Trophoblast cell (in vitro differentiated cells and primary cell): ENCODE results near the gene NXPH2.

Experiments used
- DNase-seq, 2 donors: peaks; one replicate each; pipeline ENCODE4 v3.0.0-alpha.2; 2016
- H2AFZ ChIP-seq: 2 replicates; pipeline ENCODE4 v1.6.1; 2013; ENCODE audit warnings: low read length, moderate library complexity, mild to moderate bottlenecking; ENCODE audit not compliant: insufficient read depth, poor library complexity
- H2AK5ac ChIP-seq: 2 replicates; pipeline ENCODE4 v1.6.1; 2013; ENCODE audit warnings: mild to moderate bottlenecking, low read length
- H2BK120ac ChIP-seq: 2 replicates; pipeline ENCODE4 v1.6.1; 2013; ENCODE audit warnings: low read length, mild to moderate bottlenecking, moderate library complexity; ENCODE audit not compliant: insufficient read depth, poor library complexity
- H2BK12ac ChIP-seq: 2 replicates; pipeline ENCODE4 v1.6.1; 2013; ENCODE audit warnings: mild to moderate bottlenecking, low read length, moderate library complexity
- H2BK5ac ChIP-seq: 2 replicates; pipeline ENCODE4 v1.6.1; 2013; ENCODE audit warnings: low read length, low read depth, moderate library complexity, mild to moderate bottlenecking; ENCODE audit not compliant: poor library complexity
- H3K14ac ChIP-seq: 2 replicates; pipeline ENCODE4 v1.6.1; 2013; ENCODE audit warnings: mild to moderate bottlenecking, low read length
- H3K18ac ChIP-seq: 2 replicates; pipeline ENCODE4 v1.6.1; 2013; ENCODE audit warnings: mild to moderate bottlenecking, low read length
- H3K23ac ChIP-seq: 2 replicates; pipeline ENCODE4 v1.6.1; 2013; ENCODE audit warnings: low read length
- H3K27ac ChIP-seq: 2 replicates; pipeline ENCODE4 v1.5.1; 2013; ENCODE audit warnings: low read depth, mild to moderate bottlenecking, inconsistent platforms, low read length, moderate library complexity
- H3K27me3 ChIP-seq: 2 replicates; pipeline ENCODE4 v1.6.1; 2013; ENCODE audit warnings: inconsistent platforms, mild to moderate bottlenecking, low read length, moderate library complexity; ENCODE audit not compliant: insufficient read depth
- H3K36me3 ChIP-seq, 2 experiments: 1 replicate in 1 of 2; 2 replicates in 1 of 2; pipeline ENCODE4 v1.6.1; 2013; ENCODE audit warnings: low read length in 2 of 2, mild to moderate bottlenecking in 2 of 2, moderate library complexity in 1 of 2; ENCODE audit not compliant: insufficient read depth in 2 of 2, control insufficient read depth in 1 of 2
- H3K4ac ChIP-seq: 2 replicates; pipeline ENCODE4 v1.6.1; 2013; ENCODE audit warnings: low read depth, mild to moderate bottlenecking, low read length, moderate library complexity
- H3K4me1 ChIP-seq, 2 experiments: 1 replicate in 1 of 2; 2 replicates in 1 of 2; pipeline ENCODE4 v1.6.1; 2013; ENCODE audit warnings: low read length in 2 of 2, mild to moderate bottlenecking in 2 of 2, moderate library complexity in 1 of 2; ENCODE audit not compliant: insufficient read depth in 2 of 2, control insufficient read depth in 1 of 2
- H3K4me2 ChIP-seq: 2 replicates; pipeline ENCODE4 v1.6.1; 2013; ENCODE audit warnings: inconsistent platforms, mild to moderate bottlenecking, low read length, moderate library complexity
- H3K4me3 ChIP-seq: 2 replicates; pipeline ENCODE4 v1.5.1; 2013; ENCODE audit warnings: mild to moderate bottlenecking, low read depth, low read length, inconsistent platforms
- H3K79me1 ChIP-seq: one replicate; pipeline ENCODE4 v1.6.1; 2013; ENCODE audit warnings: low read length
- H3K79me2 ChIP-seq: 2 replicates; pipeline ENCODE4 v1.6.1; 2013; ENCODE audit warnings: low read length, mild to moderate bottlenecking; ENCODE audit not compliant: control insufficient read depth, insufficient read depth, poor library complexity
- H3K9ac ChIP-seq: 2 replicates; pipeline ENCODE4 v1.6.1; 2013; ENCODE audit warnings: mild to moderate bottlenecking, low read length
- H3K9me3 ChIP-seq: 2 replicates; pipeline ENCODE4 v1.6.1; 2013; ENCODE audit warnings: low read depth, mild to moderate bottlenecking, control low read depth, inconsistent platforms, low read length; ENCODE audit not compliant: insufficient read depth
- H4K12ac ChIP-seq: 2 replicates; pipeline ENCODE4 v1.6.1; 2013; ENCODE audit warnings: low read depth, mild to moderate bottlenecking, low read length, moderate library complexity
- H4K8ac ChIP-seq: 2 replicates; pipeline ENCODE4 v1.6.1; 2013; ENCODE audit warnings: low read depth, mild to moderate bottlenecking, low read length, moderate library complexity
- H4K91ac ChIP-seq: one replicate; pipeline ENCODE4 v1.6.1; 2013; ENCODE audit warnings: low read depth, mild to moderate bottlenecking, low read length, moderate library complexity
- WGBS: extraction: QIAGEN DNeasy Blood & Tissue Kit; methylation state at CpG from one replicate; pipeline ENCODE4 v1.1.7; 2013; ENCODE audit warnings: missing lambda C conversion rate; ENCODE audit not compliant: insufficient read length, insufficient coverage; ENCODE audit errors: extremely low coverage; 5-methylcytosine and 5-hydroxymethylcytosine counted together

The NXPH2 gene

DNA sequence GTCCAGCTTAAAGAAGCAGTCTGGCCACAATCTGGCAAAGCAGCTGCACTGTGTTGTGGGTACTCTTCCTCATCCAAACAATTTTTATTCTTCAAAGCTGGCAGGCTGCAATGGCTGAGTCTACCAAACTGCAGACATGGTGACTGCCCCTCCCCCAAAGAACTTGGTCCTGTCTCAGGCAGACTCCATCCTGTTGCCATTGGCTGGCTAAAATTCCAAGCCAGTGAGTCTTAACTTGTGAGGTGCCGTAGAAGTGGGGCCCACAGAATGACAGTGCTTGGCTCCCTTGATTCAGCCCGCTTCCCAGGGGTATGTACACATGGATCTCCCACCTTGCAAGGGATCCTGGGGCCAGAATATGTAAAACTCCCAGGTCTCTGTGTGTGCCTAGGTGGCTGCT lies 14.5 kb upstream of the NXPH2 start:
- H4K91ac ChIP-seq = no peak overlapping the region
- H3K79me1 ChIP-seq = no peaks in the 10 kb centered on the region
- no peak overlapping the region for H3K4me2 ChIP-seq
- H3K27ac ChIP-seq = no peak overlapping the region
- WGBS = no CpG with 5 or more reads among the region's 2 CpGs
- peaks cover 2% of the 10 kb centered on the region for H3K9me3 ChIP-seq
- H3K36me3 ChIP-seq = peaks cover 0 to 2% of the 10 kb centered on the region in 2 experiments
- H3K79me2 ChIP-seq = no peaks in the 10 kb centered on the region
- no peak overlapping the region for H2AK5ac ChIP-seq
- no peak overlapping the region for H3K9ac ChIP-seq
- no peak for DNase-seq
- no peak overlapping the region for H2BK5ac ChIP-seq
- H3K18ac ChIP-seq = no peak overlapping the region
- H4K12ac ChIP-seq = no peak overlapping the region
- H3K4me1 ChIP-seq = peaks cover 0 to 3% of the 10 kb centered on the region in 2 experiments
- no peak overlapping the region for H2BK12ac ChIP-seq
- H2BK120ac ChIP-seq = no peak overlapping the region
- no peak overlapping the region for H3K4ac ChIP-seq
- H3K4me3 ChIP-seq = no peak overlapping the region
- H3K23ac ChIP-seq = no peak overlapping the region
- no peak overlapping the region for H4K8ac ChIP-seq
- no peak overlapping the region for H2AFZ ChIP-seq
- no peaks in the 10 kb centered on the region for H3K27me3 ChIP-seq
- H3K14ac ChIP-seq = no peak overlapping the region

DNA sequence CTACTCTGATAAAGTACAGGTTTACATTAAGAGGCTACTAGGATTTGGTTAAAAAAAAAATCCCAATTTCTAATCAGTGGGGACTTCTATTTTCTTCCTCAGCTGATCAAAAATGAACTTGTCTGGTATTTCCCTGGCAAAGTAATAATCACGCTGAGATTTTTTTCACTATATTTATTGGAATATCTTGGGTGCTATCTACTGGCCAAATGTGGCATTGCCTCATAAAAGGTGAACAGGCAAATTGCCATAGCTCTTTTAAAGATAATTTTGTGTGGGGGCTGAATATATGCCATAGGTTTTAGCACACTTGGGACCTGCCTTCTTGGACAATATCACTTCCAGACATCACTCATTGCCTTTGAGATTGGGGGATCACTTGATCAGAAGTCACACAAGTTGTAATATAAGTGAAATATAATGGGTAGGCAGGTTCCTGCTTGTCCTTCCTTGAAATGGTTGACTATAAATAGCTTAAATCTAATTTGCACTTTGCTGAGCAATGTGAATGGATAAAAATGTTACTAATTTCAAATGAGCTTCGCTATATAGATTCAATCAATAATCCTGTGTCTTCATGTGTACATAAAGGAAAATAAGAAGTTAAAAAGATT lies 7.0 kb upstream of the NXPH2 start:
- H3K14ac ChIP-seq = no peak overlapping the region
- H3K4me2 ChIP-seq = no peak overlapping the region
- no peak overlapping the region for H2AFZ ChIP-seq
- no peaks in the 10 kb centered on the region for H3K79me2 ChIP-seq
- H3K4me3 ChIP-seq = no peak overlapping the region
- no CpG with 5 or more reads among the region's 2 CpGs for WGBS
- peak; percentile 14 to 71 for DNase-seq
- no peak overlapping the region for H4K91ac ChIP-seq
- H2BK5ac ChIP-seq = no peak overlapping the region
- H3K4ac ChIP-seq = no peak overlapping the region
- no peak overlapping the region for H4K8ac ChIP-seq
- H3K23ac ChIP-seq = no peak overlapping the region
- no peaks in the 10 kb centered on the region for H3K79me1 ChIP-seq
- H3K27ac ChIP-seq = no peak overlapping the region
- no peak overlapping the region for H3K18ac ChIP-seq
- H4K12ac ChIP-seq = no peak overlapping the region
- no peaks in the 10 kb centered on the region for H3K4me1 ChIP-seq
- H2BK120ac ChIP-seq = no peak overlapping the region
- no peak overlapping the region for H2AK5ac ChIP-seq
- H3K36me3 ChIP-seq = no peaks in the 10 kb centered on the region
- no peaks in the 10 kb centered on the region for H3K9me3 ChIP-seq
- no peaks in the 10 kb centered on the region for H3K27me3 ChIP-seq
- H3K9ac ChIP-seq = no peak overlapping the region
- no peak overlapping the region for H2BK12ac ChIP-seq

DNA sequence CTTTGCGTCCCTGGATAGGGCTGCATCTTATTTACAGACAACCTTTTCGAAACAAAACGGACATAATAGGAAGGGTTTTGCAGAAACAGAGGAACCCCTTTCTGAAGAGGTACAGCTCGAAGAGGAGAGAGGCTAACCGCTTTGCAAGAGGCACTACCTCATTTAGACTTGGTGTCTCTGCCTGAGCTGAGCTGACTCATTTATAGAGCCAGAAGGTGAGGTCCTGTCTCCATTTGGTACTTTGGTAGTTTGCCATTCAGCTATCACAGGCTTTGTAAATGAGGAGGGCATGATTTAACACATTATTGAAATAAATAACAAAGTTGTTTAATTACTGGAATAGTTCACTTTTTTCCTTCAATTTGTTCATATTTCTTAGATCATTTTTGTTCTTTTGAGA lies 2.2 kb upstream of the NXPH2 start:
- peaks cover 0 to 4% of the 10 kb centered on the region in 2 experiments for H3K4me1 ChIP-seq
- no peak overlapping the region for H2BK12ac ChIP-seq
- H3K9ac ChIP-seq = no peak overlapping the region
- DNase-seq = no peak
- no peak overlapping the region for H2AK5ac ChIP-seq
- H3K36me3 ChIP-seq = no peaks in the 10 kb centered on the region
- H3K4ac ChIP-seq = no peak overlapping the region
- peaks cover 9% of the 10 kb centered on the region for H3K79me2 ChIP-seq
- H3K18ac ChIP-seq = no peak overlapping the region
- H2BK120ac ChIP-seq = no peak overlapping the region
- no peaks in the 10 kb centered on the region for H3K9me3 ChIP-seq
- H4K8ac ChIP-seq = no peak overlapping the region
- no peak overlapping the region for H3K14ac ChIP-seq
- H2AFZ ChIP-seq = no peak overlapping the region
- no peak overlapping the region for H3K4me2 ChIP-seq
- H4K12ac ChIP-seq = no peak overlapping the region
- peaks cover 14% of the 10 kb centered on the region for H3K79me1 ChIP-seq
- H3K4me3 ChIP-seq = no peak overlapping the region
- H3K23ac ChIP-seq = no peak overlapping the region
- no peak overlapping the region for H3K27ac ChIP-seq
- no peak overlapping the region for H4K91ac ChIP-seq
- peaks cover 7% of the 10 kb centered on the region for H3K27me3 ChIP-seq
- H2BK5ac ChIP-seq = no peak overlapping the region
- WGBS = no CpG with 5 or more reads among the region's 5 CpGs

DNA sequence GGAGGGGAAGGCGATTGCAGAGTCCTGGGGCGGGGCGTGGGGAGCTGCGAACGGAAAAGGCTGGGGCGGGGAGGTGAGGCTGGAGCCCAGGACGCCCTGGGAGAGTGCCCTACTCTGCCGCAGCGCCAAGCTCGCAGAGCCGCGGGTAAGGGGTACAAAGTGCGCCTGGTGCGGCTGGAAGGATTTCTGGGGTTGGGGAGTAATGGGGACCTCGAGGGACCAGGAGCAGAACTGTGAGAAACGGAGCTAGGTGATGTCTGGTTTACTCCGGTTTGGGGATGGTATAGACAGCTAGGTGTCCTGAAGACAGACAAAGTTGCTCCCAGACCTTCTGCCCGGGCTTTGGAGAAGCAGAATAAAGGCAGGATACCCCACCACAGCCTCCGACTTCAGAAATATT lies 718 bp upstream of the NXPH2 start:
- H2AFZ ChIP-seq = peak overlapping the region; percentile 77
- H3K4me3 ChIP-seq = peak overlapping the region; percentile 92
- H3K23ac ChIP-seq = no peak overlapping the region
- H3K4ac ChIP-seq = no peak overlapping the region
- H3K36me3 ChIP-seq = no peaks in the 10 kb centered on the region
- H3K18ac ChIP-seq = peak overlapping the region; percentile 89
- H4K12ac ChIP-seq = peak overlapping the region; percentile 77
- no peak overlapping the region for H4K8ac ChIP-seq
- peaks cover 9% of the 10 kb centered on the region for H3K79me2 ChIP-seq
- no peak overlapping the region for H3K9ac ChIP-seq
- H3K9me3 ChIP-seq = no peaks in the 10 kb centered on the region
- no peak for DNase-seq
- no CpG with 5 or more reads among the region's 19 CpGs for WGBS
- H3K4me1 ChIP-seq = peaks cover 0 to 4% of the 10 kb centered on the region in 2 experiments
- H2BK120ac ChIP-seq = no peak overlapping the region
- H2BK5ac ChIP-seq = peak overlapping the region; percentile 52
- H2AK5ac ChIP-seq = no peak overlapping the region
- H3K27ac ChIP-seq = no peak overlapping the region
- peak overlapping the region; percentile 56 for H2BK12ac ChIP-seq
- H3K4me2 ChIP-seq = peak overlapping the region; percentile 81
- H4K91ac ChIP-seq = peak overlapping the region; percentile 73
- H3K27me3 ChIP-seq = peaks cover 7% of the 10 kb centered on the region
- peaks cover 14% of the 10 kb centered on the region for H3K79me1 ChIP-seq
- H3K14ac ChIP-seq = peak overlapping the region; percentile 73
